ENCODE data around the gene OR10A4.

DNA sequence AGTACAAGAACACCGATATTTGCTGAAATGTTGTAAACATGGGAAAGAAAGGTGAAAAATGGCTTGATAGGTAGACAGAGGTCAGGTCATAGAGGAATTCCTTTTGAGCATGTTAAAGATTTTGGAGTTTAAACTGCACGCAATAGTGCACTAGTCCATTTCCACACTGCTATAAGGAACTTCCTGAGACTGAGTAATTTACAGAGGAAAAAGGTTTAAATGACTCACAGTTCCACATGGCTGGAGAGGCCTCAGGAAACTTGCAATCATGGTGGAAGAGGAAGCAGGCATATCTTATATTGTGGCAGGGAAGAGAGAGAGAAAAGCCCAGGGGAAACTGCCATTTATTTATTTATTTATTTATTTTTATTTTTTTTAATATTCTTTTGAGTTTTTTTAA, 25.9 kb upstream of the OR10A4 start:
- no peak for TF ChIP-seq POLR2A (IDR thresholded peaks at IDR 0.05; ENCODE audit: low read length)
- no peak for TF ChIP-seq GATA1 (IDR thresholded peaks at IDR 0.05; ENCODE audit: low read depth, low read length)

Measured in erythroblast (primary cell).